T1000 (cell line): ENCODE measurements around the gene NOS1AP.

Experiments
- DNase-seq: peaks from one replicate; lab custom pipeline; 2025; ENCODE audit warnings: mixed read lengths; lab: John Stamatoyannopoulos, UW

NOS1AP gene

GRCh38 chr1:162386292-162387225 lies 317.1 kb downstream of the NOS1AP start:
- no peak for DNase-seq

GRCh38 chr1:162387226-162388082 lies 318.0 kb downstream of the NOS1AP start:
- DNase-seq, result no peak

- DNase-seq, result no peak
These were observed 318.6 kb downstream of the NOS1AP start for GRCh38 chr1:162388083-162388594.

GRCh38 chr1:162388615-162389014 lies 319.1 kb downstream of the NOS1AP start:
- DNase-seq, result no peak

- no peak for DNase-seq
These were observed 319.7 kb downstream of the NOS1AP start for GRCh38 chr1:162389021-162389818.

- no peak for DNase-seq
These were observed 320.5 kb downstream of the NOS1AP start for GRCh38 chr1:162389971-162390370.

- DNase-seq, result no peak
These were observed 321.1 kb downstream of the NOS1AP start for GRCh38 chr1:162390396-162391185.

- DNase-seq, result peak; percentile 10
These were observed 322.5 kb downstream of the NOS1AP start for GRCh38 chr1:162391790-162392563.

GRCh38 chr1:162396201-162396906 lies 326.9 kb downstream of the NOS1AP start:
- DNase-seq, result no peak

- no peak for DNase-seq
These were observed 327.6 kb downstream of the NOS1AP start for GRCh38 chr1:162397039-162397448.

- DNase-seq, result no peak
These were observed 328.6 kb downstream of the NOS1AP start for GRCh38 chr1:162397943-162398560.

- DNase-seq, result no peak
These were observed 329.6 kb downstream of the NOS1AP start for GRCh38 chr1:162398999-162399580.

- DNase-seq, result no peak
These were observed 331.4 kb downstream of the NOS1AP start for GRCh38 chr1:162400790-162401355.

GRCh38 chr1:162404550-162405160 lies 335.2 kb downstream of the NOS1AP start:
- no peak for DNase-seq

GRCh38 chr1:162405800-162406199 lies 336.3 kb downstream of the NOS1AP start:
- no peak for DNase-seq

- DNase-seq, result no peak
These were observed 337.3 kb downstream of the NOS1AP start for GRCh38 chr1:162406811-162407210.

- DNase-seq, result no peak
These were observed 338.0 kb downstream of the NOS1AP start for GRCh38 chr1:162407539-162407938.

GRCh38 chr1:162412002-162412401 lies 342.5 kb downstream of the NOS1AP start, which contains the start of gene SH2D1B:
Gene SH2D1B (minus strand): TSS chr1:162412136. CDS start chr1:162412016, 120 bp downstream.
- DNase-seq, result no peak
